Natural killer cell (primary cell): Measurements from ENCODE around the gene PLXNB1. TPM values are rescaled to one million over a fixed set of nuclear protein-coding genes. Genes with fewer than 3 reads are reported as not detected.

ENCODE experiments used
- ATAC-seq, 3 donors: fragments of 150-1000 bp in 2 of 3; fragments of 200-7000 bp in 1 of 3; cut with Tn5 transposase; 1 replicate in 1 of 3; 2 replicates in 2 of 3; pipeline ENCODE4 v1.10.0; 2021; ENCODE audit warnings: mild to moderate bottlenecking in 2 of 3, moderate library complexity in 2 of 3
- DNase-seq, 2 donors: peaks; one replicate each; pipeline versions ENCODE4 v3.0.0 to v3.0.0-alpha.2; 2013 to 2021; ENCODE audit warnings: mixed read lengths in 1 of 2
- H3K27ac ChIP-seq: one replicate; pipeline ENCODE4 v1.5.1; 2013; ENCODE audit warnings: mild to moderate bottlenecking, low read length
- H3K27me3 ChIP-seq: one replicate; pipeline ENCODE4 v1.6.1; 2013; ENCODE audit warnings: low read length; ENCODE audit not compliant: control insufficient read depth, insufficient read depth
- H3K36me3 ChIP-seq: one replicate; pipeline ENCODE4 v1.6.1; 2013; ENCODE audit warnings: low read length; ENCODE audit not compliant: control insufficient read depth, insufficient read depth
- H3K4me1 ChIP-seq: one replicate; pipeline ENCODE4 v1.6.1; 2013; ENCODE audit warnings: low read length; ENCODE audit not compliant: control insufficient read depth, insufficient read depth
- H3K4me3 ChIP-seq: one replicate; pipeline ENCODE4 v1.5.1; 2013; ENCODE audit warnings: low read length
- H3K9me3 ChIP-seq: one replicate; pipeline ENCODE4 v1.6.1; 2013; ENCODE audit warnings: low read length; ENCODE audit not compliant: control insufficient read depth, insufficient read depth
- H3K27ac Mint-ChIP-seq, 2 donors: one replicate each; pipeline ENCODE4 v1.8.0; 2022; ENCODE audit warnings: mild to moderate bottlenecking in 2 of 2, mixed read lengths in 2 of 2, moderate library complexity in 1 of 2
- H3K27me3 Mint-ChIP-seq, 2 donors: one replicate each; pipeline ENCODE4 v1.8.0; 2022; ENCODE audit warnings: low read depth in 2 of 2, mixed read lengths in 2 of 2
- H3K36me3 Mint-ChIP-seq: one replicate; pipeline ENCODE4 v1.8.0; 2022; ENCODE audit warnings: mixed read lengths
- H3K4me1 Mint-ChIP-seq, 2 donors: one replicate each; pipeline ENCODE4 v1.8.0; 2022; ENCODE audit warnings: mixed read lengths in 2 of 2
- H3K4me3 Mint-ChIP-seq: one replicate; pipeline ENCODE4 v1.8.0; 2022; ENCODE audit warnings: mild to moderate bottlenecking, moderate library complexity, mixed read lengths
- H3K9me3 Mint-ChIP-seq, 2 donors: one replicate each; pipeline ENCODE4 v1.8.0; 2022; ENCODE audit warnings: mixed read lengths in 2 of 2
- CTCF ChIP-seq: fragments of 200-600 bp; IDR thresholded peaks from one replicate; pipeline ENCODE4 v1.8.0; 2022; ENCODE audit warnings: antibody characterized with exemption
- WGBS: methylation state at CpG from one replicate; pipeline ENCODE4 v1.1.7; 2013; ENCODE audit warnings: missing lambda C conversion rate; ENCODE audit not compliant: insufficient coverage; 5-methylcytosine and 5-hydroxymethylcytosine counted together
- intact Hi-C: fragments of 100-400 bp; cut with micrococcal nuclease; formaldehyde crosslinking; loops from one replicate; pipeline ENCODE4 v1.14.2; 2022
- total RNA-seq, 4 donors: library from RNA; stranded (reverse); fragments of 120-200 nt in 1 of 4; gene quantifications; one replicate each; pipeline versions ENCODE4 v1.2.3 to v1.2.4, GENCODE V29; 2013 to 2022

PLXNB1 gene, protein sequence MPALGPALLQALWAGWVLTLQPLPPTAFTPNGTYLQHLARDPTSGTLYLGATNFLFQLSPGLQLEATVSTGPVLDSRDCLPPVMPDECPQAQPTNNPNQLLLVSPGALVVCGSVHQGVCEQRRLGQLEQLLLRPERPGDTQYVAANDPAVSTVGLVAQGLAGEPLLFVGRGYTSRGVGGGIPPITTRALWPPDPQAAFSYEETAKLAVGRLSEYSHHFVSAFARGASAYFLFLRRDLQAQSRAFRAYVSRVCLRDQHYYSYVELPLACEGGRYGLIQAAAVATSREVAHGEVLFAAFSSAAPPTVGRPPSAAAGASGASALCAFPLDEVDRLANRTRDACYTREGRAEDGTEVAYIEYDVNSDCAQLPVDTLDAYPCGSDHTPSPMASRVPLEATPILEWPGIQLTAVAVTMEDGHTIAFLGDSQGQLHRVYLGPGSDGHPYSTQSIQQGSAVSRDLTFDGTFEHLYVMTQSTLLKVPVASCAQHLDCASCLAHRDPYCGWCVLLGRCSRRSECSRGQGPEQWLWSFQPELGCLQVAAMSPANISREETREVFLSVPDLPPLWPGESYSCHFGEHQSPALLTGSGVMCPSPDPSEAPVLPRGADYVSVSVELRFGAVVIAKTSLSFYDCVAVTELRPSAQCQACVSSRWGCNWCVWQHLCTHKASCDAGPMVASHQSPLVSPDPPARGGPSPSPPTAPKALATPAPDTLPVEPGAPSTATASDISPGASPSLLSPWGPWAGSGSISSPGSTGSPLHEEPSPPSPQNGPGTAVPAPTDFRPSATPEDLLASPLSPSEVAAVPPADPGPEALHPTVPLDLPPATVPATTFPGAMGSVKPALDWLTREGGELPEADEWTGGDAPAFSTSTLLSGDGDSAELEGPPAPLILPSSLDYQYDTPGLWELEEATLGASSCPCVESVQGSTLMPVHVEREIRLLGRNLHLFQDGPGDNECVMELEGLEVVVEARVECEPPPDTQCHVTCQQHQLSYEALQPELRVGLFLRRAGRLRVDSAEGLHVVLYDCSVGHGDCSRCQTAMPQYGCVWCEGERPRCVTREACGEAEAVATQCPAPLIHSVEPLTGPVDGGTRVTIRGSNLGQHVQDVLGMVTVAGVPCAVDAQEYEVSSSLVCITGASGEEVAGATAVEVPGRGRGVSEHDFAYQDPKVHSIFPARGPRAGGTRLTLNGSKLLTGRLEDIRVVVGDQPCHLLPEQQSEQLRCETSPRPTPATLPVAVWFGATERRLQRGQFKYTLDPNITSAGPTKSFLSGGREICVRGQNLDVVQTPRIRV (N-terminal part only)
- 1 to 10 TPM; 4.3 to 5.0 (median 4.4) TPM for total RNA-seq
- 1.4 TPM for total RNA-seq (2013)

DNA sequence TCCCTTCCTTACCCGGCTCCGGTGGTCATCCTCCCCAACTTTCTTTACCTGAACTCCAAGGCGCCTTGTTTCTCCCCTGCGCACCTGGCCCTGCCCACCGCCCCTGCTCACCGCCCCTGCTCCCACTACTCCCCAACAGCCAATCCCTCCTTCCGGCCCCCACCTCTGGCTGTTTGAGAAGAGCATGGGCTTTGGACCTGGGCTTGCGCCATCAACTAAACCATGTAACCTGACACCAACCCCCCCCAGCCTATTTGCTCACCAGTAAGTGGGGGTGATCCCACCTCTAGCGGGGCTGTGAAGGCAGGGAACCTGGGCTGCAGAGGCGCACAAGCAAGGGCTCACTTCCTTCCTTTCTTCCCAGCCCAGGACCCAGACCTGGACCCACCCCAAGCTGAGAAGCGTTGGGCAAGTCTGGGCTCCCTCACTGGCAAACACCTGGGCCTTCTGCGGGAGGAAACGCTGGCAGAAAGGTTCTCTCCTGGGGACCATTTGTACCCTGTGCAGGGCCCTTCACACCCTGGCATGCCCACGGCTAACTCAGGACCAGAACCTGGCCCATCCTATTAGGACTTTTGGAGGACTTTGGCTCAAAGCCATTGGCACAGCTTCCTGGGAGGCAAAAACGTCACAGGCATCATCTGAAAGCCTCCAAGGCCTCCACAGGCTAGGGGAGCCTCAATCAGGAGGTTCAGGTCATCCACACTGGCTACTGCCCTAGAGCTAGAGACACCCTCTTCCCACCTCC, at the start of gene PLXNB1:
Gene PLXNB1 (minus strand): TSS at position 127 of the 748 bp plus-strand sequence. CDS start 5,475 bp downstream, outside the sequence.
- peak in 2 of 3 donors; percentile 26 to 36 for ATAC-seq
- Mint-ChIP-seq H3K4me3 (peak within 1 kb of the TSS; percentile 74), H3K4me1 (peaks cover 0 to 38% of the 10 kb centered on the region in 2 donors), H3K36me3 (no peaks in the 10 kb centered on the region), H3K27ac (peak within 1 kb of the TSS in 1 of 2 donors; percentile 89), H3K27me3 (peaks cover 0 to 5% of the 10 kb centered on the region in 2 donors), H3K9me3 (no peaks in the 10 kb centered on the region)
- intact Hi-C loops: no loop called here
- Histone ChIP-seq H3K4me1 (peaks cover 46% of the 10 kb centered on the region), H3K27me3 (no peaks in the 10 kb centered on the region), H3K9me3 (no peaks in the 10 kb centered on the region), H3K36me3 (peaks cover 11% of the 10 kb centered on the region), H3K27ac (no peak within 1 kb of the TSS), H3K4me3 (peak within 1 kb of the TSS; percentile 50)
- no peak for TF ChIP-seq CTCF
- 25% methylated on average over 14 of the region's 15 CpGs for whole genome bisulfite sequencing
- DNase-seq: peak in 1 of 2 donors; percentile 38

DNA sequence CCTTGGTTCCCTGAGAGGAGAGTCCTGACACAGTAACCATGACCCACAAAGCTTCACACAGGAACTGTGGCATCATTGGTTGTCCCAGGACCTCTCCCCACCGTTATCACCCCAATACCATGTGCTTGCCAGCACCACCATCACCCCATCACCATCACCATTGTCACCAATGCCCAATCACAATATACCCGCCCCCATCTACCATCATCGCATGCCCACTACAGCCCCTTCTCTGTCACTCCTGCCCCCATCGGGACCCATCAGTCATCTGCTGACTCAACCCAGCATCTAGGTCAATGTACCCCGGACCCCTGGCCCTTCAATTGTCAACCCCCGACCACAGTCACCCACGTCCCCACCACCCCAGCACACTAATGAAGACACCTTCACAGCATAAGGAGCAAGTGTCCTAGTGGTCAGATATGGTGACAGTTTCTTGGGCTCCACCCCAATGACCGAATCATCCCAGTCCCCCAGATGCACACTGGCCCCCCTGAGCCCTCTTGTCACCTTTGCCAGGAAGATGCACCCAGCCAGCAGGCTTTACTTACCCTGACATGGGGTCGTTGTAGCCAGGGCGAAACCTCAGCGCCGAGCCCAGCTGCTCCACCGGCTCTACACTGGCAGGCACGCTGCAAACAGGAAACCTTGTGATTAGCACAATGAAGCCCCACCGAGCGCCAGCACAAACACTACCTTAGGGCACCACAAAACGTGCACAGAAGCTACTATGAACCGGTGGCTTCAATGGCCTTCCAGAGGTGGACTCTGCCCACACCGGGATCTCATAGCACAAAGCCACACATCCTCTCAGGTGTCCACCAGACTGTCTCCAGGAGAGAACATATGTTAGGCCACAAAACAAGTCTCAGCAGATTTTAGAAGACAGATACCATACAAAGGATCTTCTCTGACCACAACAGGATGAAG, 49.0 kb upstream of the PLXNB1 start:
- DNase-seq (peak; percentile 64 to 81), ATAC-seq (peak; percentile 72 to 87 (median 81))
- Mint-ChIP-seq H3K4me1 (peaks cover 35 to 37% of the 10 kb centered on the region in 2 donors), H3K36me3 (no peaks in the 10 kb centered on the region), H3K4me3 (peak overlapping the region; percentile 81), H3K27ac (peak overlapping the region; percentile 96 to 97), H3K9me3 (no peaks in the 10 kb centered on the region), H3K27me3 (no peaks in the 10 kb centered on the region)
- H3K4me1 ChIP-seq: peaks cover 33% of the 10 kb centered on the region
- peak overlapping the region; percentile 86 for H3K27ac ChIP-seq
- no peaks in the 10 kb centered on the region for H3K27me3 ChIP-seq
- WGBS: 13% methylated on average over 19 of the region's 19 CpGs
- H3K36me3 ChIP-seq: no peaks in the 10 kb centered on the region
- intact Hi-C loops: loop anchor here (1.0 to 2.0 kb wide), 2 partner anchors 39 to 78 kb away; partner anchors contain the start of genes CCDC51, PFKFB4 and TMA7
- TF ChIP-seq CTCF: no peak
- peak overlapping the region; percentile 24 for H3K4me3 ChIP-seq
- H3K9me3 ChIP-seq: no peaks in the 10 kb centered on the region
